Measurements from ENCODE around the gene VGLL4. TPM values are rescaled to one million over a fixed set of nuclear protein-coding genes. Genes with fewer than 3 reads are reported as not detected.
"Not testable (repeated sequence)": the region's sequence is repeated elsewhere in the genome, so short reads cannot be mapped to it uniquely, and the experiment has no call there.

Gene VGLL4
- polyA plus RNA-seq, 3 donors = 96.2 to 115 (median 106) TPM

DNA sequence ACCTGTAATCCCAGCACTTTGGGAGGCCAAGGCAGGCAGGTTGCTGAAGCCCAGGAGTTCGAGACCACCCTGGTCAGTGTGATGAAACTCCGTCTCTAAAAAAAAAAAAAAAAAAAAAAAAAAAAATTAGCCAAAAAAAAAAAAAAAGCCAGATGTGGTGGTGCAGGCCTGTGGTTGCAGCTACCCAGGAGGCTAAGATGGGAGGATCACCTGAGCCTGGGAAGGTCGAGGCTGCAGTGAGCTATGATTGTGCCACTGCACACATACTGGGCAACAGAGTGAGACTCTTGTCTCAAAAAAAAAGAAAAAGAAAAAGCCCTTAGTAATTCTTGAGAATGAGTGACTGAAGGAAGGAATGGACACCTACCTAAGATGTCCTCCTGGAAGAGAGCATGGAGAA lies 105.1 kb downstream of the VGLL4 start:
- no peak for DNase-seq

GRCh38 chr3:11536936-11537612 lies 106.6 kb downstream of the VGLL4 start:
- no peak for DNase-seq

DNA sequence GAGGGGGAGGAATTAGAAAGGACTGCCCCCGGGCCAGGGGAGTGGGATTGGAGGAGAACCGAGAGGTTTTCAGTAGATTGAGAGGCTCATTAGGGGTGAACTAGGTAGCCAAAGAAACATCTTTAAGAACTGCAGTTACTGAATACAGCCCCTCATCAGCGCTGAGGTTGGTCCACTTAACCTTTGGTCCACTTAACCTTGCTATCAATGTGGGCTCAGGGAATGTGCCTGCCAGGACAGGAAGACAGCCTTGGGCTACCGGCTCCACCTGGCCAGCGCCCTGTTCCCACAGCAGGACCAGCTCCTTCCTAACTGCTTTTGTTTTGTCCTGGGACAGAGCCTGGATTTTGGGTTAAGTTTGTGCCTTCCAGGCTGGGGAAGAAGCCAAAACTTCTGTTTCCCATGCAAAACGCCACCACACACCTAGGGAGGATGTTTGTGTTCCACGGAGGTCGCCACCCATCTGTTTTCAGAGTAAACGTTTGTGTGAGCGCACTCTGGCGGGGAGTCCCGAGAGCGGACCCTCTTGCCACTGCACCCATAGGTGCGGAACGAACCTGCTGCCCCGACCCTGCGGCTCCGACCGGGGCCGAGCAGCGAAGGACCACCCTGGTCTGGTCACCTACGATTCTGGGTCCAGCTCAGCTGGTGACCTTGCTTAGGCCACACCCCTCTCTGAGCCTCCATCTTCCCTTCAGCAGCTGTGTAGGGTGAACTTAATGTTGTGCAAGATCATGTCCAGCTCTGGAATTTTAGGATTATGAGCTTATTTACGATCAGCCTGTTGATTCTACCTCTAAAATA lies 107.4 kb downstream of the VGLL4 start:
- DNase-seq = no peak

DNA sequence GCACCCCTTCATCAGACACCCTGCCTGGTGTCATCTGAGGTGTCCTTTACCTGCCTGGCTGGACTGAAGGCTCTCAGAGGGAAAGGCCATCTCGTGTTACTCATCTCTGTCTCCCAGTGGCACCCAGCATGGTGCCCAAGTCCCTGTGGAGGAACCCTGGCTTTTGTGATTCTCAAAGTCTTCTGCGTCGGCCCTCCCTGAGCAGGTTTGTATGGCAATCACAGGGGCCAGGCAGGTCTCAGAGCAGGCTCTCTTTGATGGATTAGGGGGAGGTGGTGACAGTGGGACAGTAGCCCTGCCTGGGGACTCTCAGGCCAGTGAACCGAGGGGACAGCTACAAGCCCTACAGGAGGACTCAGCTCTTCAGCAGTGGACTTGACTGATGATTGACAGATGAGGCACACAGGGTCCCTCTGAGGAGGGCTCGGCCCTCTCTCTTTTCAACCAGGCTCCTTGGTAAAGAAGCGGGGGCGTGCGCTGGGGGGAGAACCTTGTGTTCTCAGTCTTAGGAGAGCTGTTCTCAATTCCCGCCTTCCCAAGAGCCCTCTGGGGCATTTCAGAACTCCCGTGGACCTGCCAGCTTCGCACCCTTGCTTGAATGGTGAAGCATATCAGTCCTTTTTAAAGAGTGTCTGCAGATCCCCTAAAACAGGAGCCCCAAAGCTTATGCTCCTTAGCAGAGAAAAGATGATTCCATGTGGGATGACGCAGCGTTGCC lies 108.3 kb downstream of the VGLL4 start:
- DNase-seq = no peak

GRCh38 chr3:11534793-11535101 lies 109.0 kb downstream of the VGLL4 start:
- DNase-seq = no peak

GRCh38 chr3:11534011-11534792 lies 109.5 kb downstream of the VGLL4 start:
- no peak for DNase-seq

DNA sequence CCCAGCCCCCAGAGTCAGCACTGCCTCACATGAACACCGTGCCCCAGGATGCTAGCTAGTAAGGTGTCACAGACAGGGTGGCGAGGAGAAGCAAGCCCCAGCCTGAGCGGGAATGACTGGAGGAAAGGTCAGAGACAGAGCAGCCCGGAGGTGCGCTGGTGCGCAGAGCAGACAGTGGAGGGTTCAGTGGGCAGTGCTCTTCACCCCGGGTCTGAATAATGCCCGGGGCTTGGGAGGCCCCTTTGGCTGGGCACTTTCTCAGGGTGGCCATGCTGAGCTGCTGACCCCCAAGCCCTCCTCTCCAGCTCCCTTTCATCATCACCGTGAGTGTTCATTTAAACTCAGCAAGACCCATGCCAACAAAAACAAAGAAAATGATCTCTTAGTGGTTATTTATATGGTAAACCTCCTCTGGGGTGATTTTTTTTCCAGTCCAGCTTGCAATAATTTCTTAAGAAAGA lies 110.8 kb downstream of the VGLL4 start:
- DNase-seq = peak; percentile 34

GRCh38 chr3:11530153-11530721 lies 113.5 kb downstream of the VGLL4 start:
- DNase-seq = peak; percentile 54

- no peak for DNase-seq
Observed at GRCh38 chr3:11529281-11529680, 114.4 kb downstream of the VGLL4 start.

- DNase-seq = not testable (repeated sequence)
Observed at GRCh38 chr3:11526121-11526520, 117.6 kb downstream of the VGLL4 start.

DNA sequence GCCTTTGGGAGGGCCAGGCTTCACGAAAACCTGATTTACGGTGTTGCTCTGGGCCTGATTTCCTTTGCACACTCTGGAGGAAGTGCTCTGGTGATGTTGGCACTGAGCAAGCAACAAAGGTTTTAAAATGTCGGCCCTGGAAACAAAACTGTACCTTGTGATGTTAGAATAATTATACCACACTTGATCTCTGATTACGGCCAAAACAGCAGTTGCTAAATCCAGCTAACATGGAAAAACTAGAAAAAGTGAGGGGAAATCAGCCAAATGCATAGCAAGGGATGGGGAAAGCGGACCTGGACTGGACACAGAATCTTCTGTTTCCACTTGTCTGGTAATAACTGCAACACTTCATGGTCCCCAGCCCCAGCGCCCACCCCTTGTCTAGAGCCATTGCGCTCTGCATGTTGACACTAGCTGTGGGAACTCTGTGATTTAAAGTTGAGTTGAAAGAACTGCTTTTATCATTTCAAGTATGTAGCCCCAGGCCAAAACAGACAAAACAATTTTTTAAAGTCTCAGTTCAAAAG lies 120.1 kb downstream of the VGLL4 start:
- DNase-seq = no peak

DNA sequence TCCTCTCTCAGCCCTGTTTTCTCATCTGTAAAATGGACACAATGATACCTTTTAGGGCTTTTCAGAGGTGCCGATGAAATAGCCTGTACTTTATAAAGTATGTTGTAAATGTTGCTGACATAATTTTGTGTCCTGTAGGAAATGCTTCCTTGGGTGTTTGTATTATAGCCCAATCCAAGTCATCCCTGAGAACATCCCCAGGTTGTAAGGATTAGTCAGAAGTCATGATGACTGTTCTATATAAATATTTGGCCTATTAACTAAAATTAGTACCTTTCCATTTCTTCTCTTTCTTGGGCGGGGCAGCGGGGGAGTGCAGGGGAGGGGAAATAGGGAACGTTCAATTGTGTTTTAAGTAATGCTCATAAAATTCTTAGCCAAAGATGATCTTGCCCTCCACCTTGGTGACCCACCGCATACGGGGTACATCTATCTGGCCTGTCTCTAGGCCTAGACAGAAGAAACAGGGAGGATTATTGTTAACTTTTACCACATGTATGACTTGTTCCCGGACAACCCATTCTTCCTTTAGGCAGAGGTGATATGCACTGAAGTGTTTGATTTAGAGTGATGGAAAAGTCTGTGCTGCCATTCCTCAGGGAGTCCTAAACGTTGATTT lies 120.7 kb downstream of the VGLL4 start:
- no peak for DNase-seq

GRCh38 chr3:11522398-11522715 lies 121.4 kb downstream of the VGLL4 start:
- DNase-seq = no peak

GRCh38 chr3:11521167-11521566 lies 122.5 kb downstream of the VGLL4 start:
- no peak for DNase-seq

- no peak for DNase-seq
Observed at GRCh38 chr3:11517601-11518000, 126.1 kb downstream of the VGLL4 start.

DNA sequence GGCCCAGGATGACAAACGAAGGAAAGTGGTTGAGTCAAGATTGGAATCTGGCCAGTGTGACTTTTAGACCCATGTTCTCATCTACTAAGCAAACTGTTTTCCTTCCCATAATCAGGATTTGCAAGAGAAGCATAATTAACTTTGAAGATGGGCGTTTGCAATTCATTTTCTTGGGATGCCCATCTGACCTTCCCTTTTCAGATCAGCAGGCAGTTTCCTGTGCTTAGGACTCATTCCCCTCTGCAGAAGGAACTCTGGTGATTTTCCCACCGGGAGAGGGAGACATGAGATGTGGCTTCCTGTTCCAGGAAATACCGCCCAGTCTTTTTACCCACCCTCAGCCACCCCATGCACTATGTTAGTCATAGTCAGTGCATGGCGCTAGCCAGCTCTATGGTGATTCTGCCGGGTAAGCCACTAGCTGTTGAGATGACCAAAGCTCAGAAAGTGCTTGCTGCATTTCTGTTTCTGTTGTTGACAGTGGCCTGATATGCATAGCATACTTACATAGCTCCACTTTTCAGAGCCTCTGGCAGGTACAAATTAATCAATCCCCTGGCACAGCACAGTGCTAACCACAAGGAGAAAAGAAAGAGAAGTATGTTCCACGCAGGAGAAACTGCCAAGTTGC lies 129.4 kb downstream of the VGLL4 start:
- no peak for DNase-seq

DNA sequence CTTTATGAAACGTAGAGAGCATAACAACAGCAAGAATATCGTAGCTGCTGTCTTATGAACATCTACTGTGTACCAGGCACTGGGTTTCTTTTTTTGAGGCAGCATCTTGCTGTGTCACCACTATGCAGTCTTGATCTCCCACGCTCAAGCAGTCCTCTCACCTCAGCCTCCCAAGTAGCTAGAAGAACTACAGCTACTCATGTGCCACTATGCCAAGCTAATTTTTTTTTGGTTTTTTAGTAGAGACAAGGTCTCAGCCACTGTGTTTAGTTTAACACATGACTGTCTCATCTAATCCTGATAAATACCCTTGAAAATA lies 129.9 kb downstream of the VGLL4 start:
- no peak for DNase-seq

DNA sequence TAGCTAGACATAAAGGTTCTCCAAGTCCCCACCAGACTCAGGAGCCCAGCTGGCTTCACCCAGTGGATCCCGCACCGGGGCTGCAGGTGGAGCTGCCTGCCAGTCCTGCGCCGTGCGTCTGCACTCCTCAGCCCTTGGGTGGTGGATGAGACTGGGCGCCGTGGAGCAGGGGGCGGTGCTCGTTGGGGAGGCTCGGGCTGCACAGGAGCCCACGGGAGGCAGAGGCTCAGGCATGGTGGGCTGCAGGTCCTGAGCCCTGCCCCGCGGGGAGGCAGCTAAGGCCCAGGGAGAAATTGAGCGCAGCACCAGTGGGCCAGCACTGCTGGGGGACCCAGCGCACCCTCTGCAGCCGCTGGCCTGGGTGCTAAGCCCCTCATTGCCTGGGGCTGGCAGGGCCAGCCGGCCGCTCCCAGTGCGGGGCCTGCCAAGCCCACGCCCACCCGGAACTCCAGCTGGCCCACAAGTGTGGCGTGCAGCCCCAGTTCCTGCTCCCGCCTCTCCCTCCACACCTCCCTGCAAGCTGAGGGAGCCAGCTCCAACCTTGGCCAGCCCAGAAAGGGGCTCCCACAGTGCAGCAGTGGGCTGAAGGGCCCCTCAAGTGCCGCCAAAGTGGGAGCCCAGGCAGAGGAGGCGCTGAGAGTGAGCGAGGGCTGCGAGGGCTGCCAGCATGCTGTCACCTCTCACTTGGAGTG lies 130.4 kb downstream of the VGLL4 start:
- DNase-seq = not testable (repeated sequence)

GRCh38 chr3:11511606-11512005 lies 132.1 kb downstream of the VGLL4 start:
- DNase-seq = not testable (repeated sequence)

GRCh38 chr3:11510356-11510755 lies 133.4 kb downstream of the VGLL4 start:
- no peak for DNase-seq
